HuH-7 (cell line): ENCODE data around the gene MIPOL1.
"Not testable (repeated sequence)": the region's sequence is repeated elsewhere in the genome, so short reads cannot be mapped to it uniquely, and the experiment has no call there.

ENCODE experiments used
- DNase-seq: peaks from one replicate; pipeline ENCODE4 v3.0.0; 2011; ENCODE audit warnings: low spot score

The MIPOL1 gene

GRCh38 chr14:37197421-37198272 lies at the start of gene MIPOL1:
TSS of gene MIPOL1 (plus strand) at chr14:37197937. CDS start at chr14:37247889, 49,952 bp downstream.
- peak; percentile 52 for DNase-seq

GRCh38 chr14:37150414-37150813 lies 47.3 kb upstream of the MIPOL1 start:
- peak; percentile 9 for DNase-seq

- DNase-seq = no peak
These were observed 44.7 kb upstream of the MIPOL1 start for GRCh38 chr14:37153005-37153404.

- no peak for DNase-seq
These were observed 44.3 kb upstream of the MIPOL1 start for GRCh38 chr14:37153483-37153882.

- no peak for DNase-seq
These were observed 39.8 kb upstream of the MIPOL1 start for GRCh38 chr14:37157987-37158386.

- DNase-seq = not testable (repeated sequence)
These were observed 35.4 kb upstream of the MIPOL1 start for GRCh38 chr14:37162307-37162706.

GRCh38 chr14:37165794-37166193 lies 31.9 kb upstream of the MIPOL1 start:
- DNase-seq = no peak

- no peak for DNase-seq
These were observed 30.3 kb upstream of the MIPOL1 start for GRCh38 chr14:37167151-37168047.

GRCh38 chr14:37168721-37169120 lies 29.0 kb upstream of the MIPOL1 start:
- DNase-seq = no peak

- DNase-seq = no peak
These were observed 27.5 kb upstream of the MIPOL1 start for GRCh38 chr14:37170237-37170636.

- DNase-seq = no peak
These were observed 26.7 kb upstream of the MIPOL1 start for GRCh38 chr14:37170993-37171392.

- no peak for DNase-seq
These were observed 26.1 kb upstream of the MIPOL1 start for GRCh38 chr14:37171678-37172023.

GRCh38 chr14:37172024-37172869 lies 25.5 kb upstream of the MIPOL1 start, which contains the start of gene SLC25A21:
TSS of gene SLC25A21 (minus strand) at chr14:37172606.
- peak; percentile 56 for DNase-seq

- no peak for DNase-seq
These were observed 24.7 kb upstream of the MIPOL1 start for GRCh38 chr14:37172936-37173614.

- DNase-seq = no peak
These were observed 17.7 kb upstream of the MIPOL1 start for GRCh38 chr14:37179896-37180502.

- DNase-seq = not testable (repeated sequence)
These were observed 16.9 kb upstream of the MIPOL1 start for GRCh38 chr14:37180886-37181285.

GRCh38 chr14:37181441-37181840 lies 16.3 kb upstream of the MIPOL1 start:
- no peak for DNase-seq

- DNase-seq = not testable (repeated sequence)
These were observed 13.2 kb upstream of the MIPOL1 start for GRCh38 chr14:37184520-37184919.

GRCh38 chr14:37185670-37186069 lies 12.1 kb upstream of the MIPOL1 start:
- DNase-seq = no peak

GRCh38 chr14:37186865-37187264 lies 10.9 kb upstream of the MIPOL1 start:
- DNase-seq = no peak

- DNase-seq = no peak
These were observed 10.4 kb upstream of the MIPOL1 start for GRCh38 chr14:37187294-37187693.
